Endothelial cell (in vitro differentiated cells): Measurements from ENCODE around the gene NOD2. TPM values are rescaled to one million over a fixed set of nuclear protein-coding genes. Genes with fewer than 3 reads are reported as not detected.

Source experiments
- DNase-seq: peaks from one replicate; pipeline ENCODE4 v3.0.0; 2021; ENCODE audit warnings: low spot score
- H3K27ac Mint-ChIP-seq: one replicate; pipeline ENCODE4 v1.8.0; 2021; ENCODE audit warnings: mixed read lengths, inconsistent platforms; ENCODE audit not compliant: unreplicated experiment
- H3K27me3 Mint-ChIP-seq: one replicate; pipeline ENCODE4 v1.8.0; 2021; ENCODE audit warnings: mild to moderate bottlenecking, moderate library complexity, mixed read lengths, inconsistent platforms; ENCODE audit not compliant: unreplicated experiment
- H3K36me3 Mint-ChIP-seq: one replicate; pipeline ENCODE4 v1.8.0; 2021; ENCODE audit warnings: mild to moderate bottlenecking, low read depth, mixed read lengths, inconsistent platforms; ENCODE audit not compliant: unreplicated experiment
- H3K4me1 Mint-ChIP-seq: one replicate; pipeline ENCODE4 v1.8.0; 2021; ENCODE audit warnings: mild to moderate bottlenecking, mixed read lengths, inconsistent platforms; ENCODE audit not compliant: unreplicated experiment
- H3K4me3 Mint-ChIP-seq: one replicate; pipeline ENCODE4 v1.8.0; 2021; ENCODE audit warnings: mild to moderate bottlenecking, mixed read lengths, inconsistent platforms; ENCODE audit not compliant: unreplicated experiment
- H3K9me3 Mint-ChIP-seq: one replicate; pipeline ENCODE4 v1.8.0; 2021; ENCODE audit warnings: mixed read lengths, inconsistent platforms; ENCODE audit not compliant: unreplicated experiment
- total RNA-seq: library from RNA; stranded (reverse); fragmentation: NEBNext Ultra II Directional; extraction: Animal tissue kit (Norgen Biotek cat#: 25700); gene quantifications from one replicate; pipeline ENCODE4 v1.2.1, GENCODE V29; 2021; ENCODE audit not compliant: unreplicated experiment
- TF ChIP-seq, protein P1 (sequence below): fragments of 200-600 bp; sonication (generic); IDR thresholded peaks from one replicate; pipeline ENCODE4 v1.5.0; 2021; ENCODE audit warnings: antibody characterized with exemption; ENCODE audit not compliant: unreplicated experiment

NOD2 gene
- total RNA-seq, 1 donor from 2014 or later, result 0.51 TPM

DNA sequence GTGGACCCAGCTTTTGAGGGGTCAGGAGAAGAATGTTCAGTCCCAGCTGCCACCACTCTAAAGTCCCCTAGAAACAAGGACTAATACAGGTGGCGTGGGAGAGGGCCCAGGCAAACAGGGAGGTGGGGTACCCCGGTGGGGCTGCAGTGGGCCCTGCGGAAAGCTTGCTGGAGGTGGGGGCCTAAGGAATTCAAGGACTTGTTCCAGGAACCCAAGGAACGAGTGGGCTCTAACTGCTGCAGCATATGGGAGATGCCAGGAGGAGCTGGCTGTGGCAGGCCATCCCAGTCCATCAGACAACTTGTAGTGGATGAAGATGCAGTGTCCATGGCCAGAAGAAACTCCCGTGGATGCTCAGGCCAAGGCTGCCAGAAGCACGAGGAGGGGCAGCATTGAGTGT is 22.9 kb upstream of the NOD2 start:
- no peak for DNase-seq

DNA sequence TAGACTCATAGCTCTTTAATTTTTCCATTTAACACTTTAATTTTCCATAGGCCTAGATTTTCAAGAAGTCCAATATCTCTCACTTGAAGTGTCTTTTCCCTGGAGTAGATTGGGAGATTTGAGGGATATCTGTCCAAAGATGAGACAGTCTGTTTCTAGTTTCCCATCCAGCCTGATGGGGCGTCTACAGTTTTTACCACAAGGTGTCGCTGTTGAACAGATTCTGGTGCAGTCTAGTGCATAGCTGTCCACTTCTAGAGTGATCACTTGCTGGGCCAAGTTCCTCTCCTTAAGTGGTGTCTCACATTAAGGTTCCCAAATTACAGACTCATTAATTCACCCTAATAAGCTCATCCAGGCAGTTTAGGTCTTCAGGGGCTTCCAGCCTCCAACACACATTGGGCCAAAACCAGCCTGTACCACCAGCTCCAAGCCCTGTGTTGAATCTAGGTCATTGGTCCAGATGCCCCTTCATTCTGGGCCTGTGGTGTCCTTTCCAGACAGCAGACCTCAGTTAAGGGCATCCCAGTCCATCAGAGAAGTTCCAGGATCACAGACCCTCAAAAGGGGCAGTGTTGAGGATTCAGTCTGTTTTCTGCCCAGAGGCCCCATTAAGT is 21.7 kb upstream of the NOD2 start:
- H3K4me1 Mint-ChIP-seq, result peaks cover 15% of the 10 kb centered on the region
- DNase-seq, result peak; percentile 44
- no peak overlapping the region for H3K4me3 Mint-ChIP-seq
- no peak overlapping the region for H3K27ac Mint-ChIP-seq
- peaks cover 6% of the 10 kb centered on the region for H3K36me3 Mint-ChIP-seq
- H3K9me3 Mint-ChIP-seq, result no peaks in the 10 kb centered on the region
- peaks cover 12% of the 10 kb centered on the region for H3K27me3 Mint-ChIP-seq
- TF ChIP-seq, protein P1, sequence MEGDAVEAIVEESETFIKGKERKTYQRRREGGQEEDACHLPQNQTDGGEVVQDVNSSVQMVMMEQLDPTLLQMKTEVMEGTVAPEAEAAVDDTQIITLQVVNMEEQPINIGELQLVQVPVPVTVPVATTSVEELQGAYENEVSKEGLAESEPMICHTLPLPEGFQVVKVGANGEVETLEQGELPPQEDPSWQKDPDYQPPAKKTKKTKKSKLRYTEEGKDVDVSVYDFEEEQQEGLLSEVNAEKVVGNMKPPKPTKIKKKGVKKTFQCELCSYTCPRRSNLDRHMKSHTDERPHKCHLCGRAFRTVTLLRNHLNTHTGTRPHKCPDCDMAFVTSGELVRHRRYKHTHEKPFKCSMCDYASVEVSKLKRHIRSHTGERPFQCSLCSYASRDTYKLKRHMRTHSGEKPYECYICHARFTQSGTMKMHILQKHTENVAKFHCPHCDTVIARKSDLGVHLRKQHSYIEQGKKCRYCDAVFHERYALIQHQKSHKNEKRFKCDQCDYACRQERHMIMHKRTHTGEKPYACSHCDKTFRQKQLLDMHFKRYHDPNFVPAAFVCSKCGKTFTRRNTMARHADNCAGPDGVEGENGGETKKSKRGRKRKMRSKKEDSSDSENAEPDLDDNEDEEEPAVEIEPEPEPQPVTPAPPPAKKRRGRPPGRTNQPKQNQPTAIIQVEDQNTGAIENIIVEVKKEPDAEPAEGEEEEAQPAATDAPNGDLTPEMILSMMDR, result peak; percentile 85

More for the DNA sequence above, 22.9 kb upstream of the NOD2 start:
- no peak overlapping the region for H3K27ac Mint-ChIP-seq
- peaks cover 12% of the 10 kb centered on the region for H3K27me3 Mint-ChIP-seq
- TF ChIP-seq, protein P1, result no peak
- H3K9me3 Mint-ChIP-seq, result no peaks in the 10 kb centered on the region
- H3K4me3 Mint-ChIP-seq, result no peak overlapping the region
- peaks cover 6% of the 10 kb centered on the region for H3K36me3 Mint-ChIP-seq
- peaks cover 15% of the 10 kb centered on the region for H3K4me1 Mint-ChIP-seq

DNA sequence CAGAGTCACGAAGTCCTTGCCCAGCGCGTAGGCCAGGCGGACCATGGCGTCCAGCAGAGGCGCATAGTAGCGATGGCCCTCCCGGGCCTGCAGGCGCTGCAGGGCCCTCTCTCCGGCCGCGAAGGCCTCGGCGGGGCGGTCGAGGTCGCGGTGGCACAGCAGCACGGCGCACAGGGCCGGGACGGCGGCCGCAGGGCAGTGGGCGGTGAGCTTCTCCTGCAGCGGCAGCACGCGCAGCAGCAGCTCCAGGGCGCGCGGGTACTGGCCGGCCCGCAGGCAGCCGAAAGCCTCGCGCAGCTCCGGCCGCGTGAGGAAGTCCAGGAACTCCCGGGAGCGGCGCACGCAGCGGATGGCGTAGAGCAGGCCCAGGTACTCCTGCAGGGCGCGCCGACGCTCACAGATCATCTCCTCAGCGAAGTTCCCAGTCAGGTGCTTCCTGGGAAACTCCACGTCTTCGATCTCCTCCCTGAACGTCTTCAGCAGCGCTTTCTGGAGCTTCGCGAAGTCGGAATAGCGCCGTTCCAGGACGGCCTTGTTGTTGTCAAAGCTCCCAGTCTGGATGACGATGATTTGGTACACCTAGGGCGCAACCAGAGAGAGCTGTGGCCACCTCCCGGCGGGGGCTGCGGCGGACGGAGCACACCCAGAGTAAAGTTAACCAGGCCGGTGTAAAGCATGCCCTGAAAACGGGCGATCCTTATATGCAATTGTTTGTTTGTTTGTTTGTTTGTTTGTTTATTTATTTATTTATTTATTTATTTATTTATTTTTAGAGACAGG is 19.7 kb upstream of the NOD2 start:
- Mint-ChIP-seq H3K27me3 (peaks cover 9% of the 10 kb centered on the region), H3K27ac (no peak overlapping the region), H3K4me3 (no peak overlapping the region), H3K9me3 (no peaks in the 10 kb centered on the region), H3K4me1 (peaks cover 5% of the 10 kb centered on the region), H3K36me3 (peaks cover 6% of the 10 kb centered on the region)
- TF ChIP-seq, protein P1, result no peak
- no peak for DNase-seq

DNA sequence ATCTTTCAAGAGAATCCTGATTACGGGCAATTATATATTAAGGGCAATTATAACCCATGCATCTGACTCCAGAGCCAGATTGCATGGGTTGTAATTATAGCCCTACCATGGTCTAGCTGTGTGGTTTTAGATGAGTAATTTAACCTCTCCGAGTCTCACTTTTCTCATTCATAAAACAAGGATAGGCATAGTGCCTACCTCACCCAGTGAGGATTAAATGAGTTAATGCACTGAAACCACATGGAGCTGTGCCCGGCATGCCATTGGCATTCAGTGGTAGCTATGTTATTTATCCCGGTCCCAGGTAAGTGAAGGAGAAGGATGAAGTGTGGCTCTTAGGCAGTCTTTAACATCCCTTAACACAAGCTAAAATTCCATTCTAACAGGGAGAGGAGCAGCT is 18.6 kb upstream of the NOD2 start:
- Mint-ChIP-seq H3K9me3 (no peaks in the 10 kb centered on the region), H3K27me3 (peaks cover 6% of the 10 kb centered on the region), H3K36me3 (peaks cover 6% of the 10 kb centered on the region), H3K4me1 (no peaks in the 10 kb centered on the region), H3K27ac (no peak overlapping the region), H3K4me3 (no peak overlapping the region)
- TF ChIP-seq, protein P1, result no peak
- DNase-seq, result no peak
